K562 (cell line): ENCODE results near the gene LPCAT3. TPM values are rescaled to one million over a fixed set of nuclear protein-coding genes. Genes with fewer than 3 reads are reported as not detected.

Experiments
- RAD21 ChIP-seq, 2 experiments: fragments of 250-450 bp in 1 of 2; fragments of 450-650 bp in 1 of 2; sonication (Bioruptor Pico) in 1 of 2; formaldehyde crosslinking in 1 of 2; IDR thresholded peaks in 1 of 2; conservative IDR thresholded peaks in 1 of 2; 2 replicates each; pipeline versions ENCODE4 v1.4.0 to v1.8.0; 2020 to 2022; ENCODE audit warnings: mild to moderate bottlenecking in 2 of 2, moderate library complexity in 1 of 2
- SMAD4 ChIP-seq: fragments of 250-450 bp; sonication (Bioruptor Pico); conservative IDR thresholded peaks from 2 replicates; pipeline ENCODE4 v1.8.0; 2021; ENCODE audit warnings: inconsistent platforms, mild to moderate bottlenecking, moderate library complexity
- TAF1 ChIP-seq: IDR thresholded peaks from 2 replicates; pipeline ENCODE4 v1.6.1; 2011; ENCODE audit warnings: mild to moderate bottlenecking, low read length, moderate library complexity; ENCODE audit not compliant: insufficient read depth, control insufficient read depth, severe bottlenecking; ENCODE audit errors: extremely low read depth
- ZNF197 ChIP-seq: fragments of 200-800 bp; sonication (Bioruptor generic); IDR thresholded peaks from 2 replicates; pipeline ENCODE4 v1.6.1; 2016; ENCODE audit warnings: low read depth, missing genetic modification characterization, missing compliant biosample characterization
- polyA plus RNA-seq, 8 experiments: library from polyadenylated mRNA; depleted of rRNA in 4 of 8; stranded (reverse) in 5 of 8; unstranded in 3 of 8; fragments of >200 nt; fragmentation: Nextera tagmentation in 2 of 8; fragmentation: Illumina TruSeq in 1 of 8; extraction: Ambion mirVana in 2 of 8; extraction: Trizol in 1 of 8; gene quantifications; 2 replicates each; pipeline versions ENCODE4 v1.2.1 to v1.2.3, GENCODE V29; 2011 to 2014; ENCODE audit warnings: inconsistent platforms in 1 of 8, missing spikeins in 1 of 8
- total RNA-seq, 7 experiments: library from RNA; depleted of rRNA in 6 of 7; stranded (reverse); fragments of >200 nt in 6 of 7; fragmentation: Illumina TruSeq in 2 of 7; extraction: Trizol in 2 of 7; gene quantifications; 2 replicates each; pipeline versions ENCODE4 v1.2.1 to v1.2.3, GENCODE V29; 2011 to 2021; ENCODE audit warnings: low replicate concordance in 1 of 7
- TF ChIP-seq, protein P1 (sequence below): fragments of 250-450 bp; sonication (Bioruptor Pico); IDR thresholded peaks from 2 replicates; pipeline ENCODE4 v1.9.0; 2021; ENCODE audit warnings: mild to moderate bottlenecking, inconsistent platforms
- TF ChIP-seq, protein P2 (sequence below): fragments of 450-650 bp; IDR thresholded peaks from 2 replicates; pipeline ENCODE4 v1.6.1; 2016; ENCODE audit warnings: low read depth
- TF ChIP-seq, protein P3 (sequence below), 2 experiments: fragments of 450-650 bp; conservative IDR thresholded peaks; 2 replicates each; pipeline ENCODE4 v1.6.1; 2017; ENCODE audit warnings: mild to moderate bottlenecking in 2 of 2, moderate library complexity in 2 of 2
- TF ChIP-seq, protein P4 (sequence below), 3 experiments: IDR thresholded peaks in 2 of 3; conservative IDR thresholded peaks in 1 of 3; 2 replicates each; pipeline ENCODE4 v1.5.1; 2011 to 2012; ENCODE audit warnings: low read length in 3 of 3, mild to moderate bottlenecking in 3 of 3, control low read depth in 2 of 3, improper control_type of control experiment in 1 of 3, inconsistent platforms in 1 of 3, low read depth in 1 of 3, mixed read lengths in 1 of 3, moderate library complexity in 1 of 3; ENCODE audit not compliant: insufficient read depth in 2 of 3

The LPCAT3 gene
- total and polyA plus RNA-seq, 9 of the 15 experiments (the other 6 are each of a cell fraction or from before 2014, with no cell fraction given), result 4.9 to 52.5 (median 25.3) TPM

DNA sequence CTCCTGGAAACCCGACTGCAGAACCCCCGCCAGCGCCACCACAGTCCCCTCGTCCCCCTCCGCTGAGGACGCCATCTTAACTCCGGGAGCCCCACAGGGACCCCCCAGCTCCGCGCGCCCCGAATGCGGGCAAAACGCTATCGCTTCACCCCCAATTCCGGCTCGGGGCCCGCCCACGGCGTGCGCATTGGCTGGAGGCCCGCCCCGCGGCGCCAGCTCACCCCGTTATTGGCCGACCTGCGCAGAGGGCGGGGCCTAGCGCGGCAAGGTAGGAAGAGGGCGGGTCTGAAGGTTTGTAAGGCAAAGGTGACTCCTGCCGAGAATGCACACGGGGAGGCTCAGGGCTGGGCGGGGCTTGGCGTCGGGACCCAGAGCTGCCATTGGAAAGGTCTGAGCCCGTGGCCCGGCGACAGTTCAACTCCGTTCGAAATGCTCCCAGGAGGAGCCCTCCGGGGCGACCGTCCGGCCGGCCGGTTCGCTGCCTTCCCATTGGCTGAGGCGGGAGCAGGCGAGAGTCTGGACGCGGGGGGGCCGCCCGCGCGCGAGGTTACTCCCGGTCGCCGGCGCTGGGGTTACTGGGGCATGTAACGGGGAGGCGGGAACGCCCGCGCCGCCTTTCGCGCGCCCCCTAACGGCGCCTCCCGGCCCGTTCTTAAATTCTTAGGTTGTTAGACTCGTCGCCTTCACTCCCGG, at the start of gene LPCAT3 (continued):
- TF ChIP-seq, protein P1, sequence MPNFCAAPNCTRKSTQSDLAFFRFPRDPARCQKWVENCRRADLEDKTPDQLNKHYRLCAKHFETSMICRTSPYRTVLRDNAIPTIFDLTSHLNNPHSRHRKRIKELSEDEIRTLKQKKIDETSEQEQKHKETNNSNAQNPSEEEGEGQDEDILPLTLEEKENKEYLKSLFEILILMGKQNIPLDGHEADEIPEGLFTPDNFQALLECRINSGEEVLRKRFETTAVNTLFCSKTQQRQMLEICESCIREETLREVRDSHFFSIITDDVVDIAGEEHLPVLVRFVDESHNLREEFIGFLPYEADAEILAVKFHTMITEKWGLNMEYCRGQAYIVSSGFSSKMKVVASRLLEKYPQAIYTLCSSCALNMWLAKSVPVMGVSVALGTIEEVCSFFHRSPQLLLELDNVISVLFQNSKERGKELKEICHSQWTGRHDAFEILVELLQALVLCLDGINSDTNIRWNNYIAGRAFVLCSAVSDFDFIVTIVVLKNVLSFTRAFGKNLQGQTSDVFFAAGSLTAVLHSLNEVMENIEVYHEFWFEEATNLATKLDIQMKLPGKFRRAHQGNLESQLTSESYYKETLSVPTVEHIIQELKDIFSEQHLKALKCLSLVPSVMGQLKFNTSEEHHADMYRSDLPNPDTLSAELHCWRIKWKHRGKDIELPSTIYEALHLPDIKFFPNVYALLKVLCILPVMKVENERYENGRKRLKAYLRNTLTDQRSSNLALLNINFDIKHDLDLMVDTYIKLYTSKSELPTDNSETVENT (CRISPR knock-in tag), result 0 out of 2 replicates have a peak, but pooled peaks have one; percentile 30
- TF ChIP-seq SMAD4 (CRISPR knock-in tag), result peak; percentile 99
- TF ChIP-seq TAF1, result peak; percentile 34
- TF ChIP-seq, protein P2, sequence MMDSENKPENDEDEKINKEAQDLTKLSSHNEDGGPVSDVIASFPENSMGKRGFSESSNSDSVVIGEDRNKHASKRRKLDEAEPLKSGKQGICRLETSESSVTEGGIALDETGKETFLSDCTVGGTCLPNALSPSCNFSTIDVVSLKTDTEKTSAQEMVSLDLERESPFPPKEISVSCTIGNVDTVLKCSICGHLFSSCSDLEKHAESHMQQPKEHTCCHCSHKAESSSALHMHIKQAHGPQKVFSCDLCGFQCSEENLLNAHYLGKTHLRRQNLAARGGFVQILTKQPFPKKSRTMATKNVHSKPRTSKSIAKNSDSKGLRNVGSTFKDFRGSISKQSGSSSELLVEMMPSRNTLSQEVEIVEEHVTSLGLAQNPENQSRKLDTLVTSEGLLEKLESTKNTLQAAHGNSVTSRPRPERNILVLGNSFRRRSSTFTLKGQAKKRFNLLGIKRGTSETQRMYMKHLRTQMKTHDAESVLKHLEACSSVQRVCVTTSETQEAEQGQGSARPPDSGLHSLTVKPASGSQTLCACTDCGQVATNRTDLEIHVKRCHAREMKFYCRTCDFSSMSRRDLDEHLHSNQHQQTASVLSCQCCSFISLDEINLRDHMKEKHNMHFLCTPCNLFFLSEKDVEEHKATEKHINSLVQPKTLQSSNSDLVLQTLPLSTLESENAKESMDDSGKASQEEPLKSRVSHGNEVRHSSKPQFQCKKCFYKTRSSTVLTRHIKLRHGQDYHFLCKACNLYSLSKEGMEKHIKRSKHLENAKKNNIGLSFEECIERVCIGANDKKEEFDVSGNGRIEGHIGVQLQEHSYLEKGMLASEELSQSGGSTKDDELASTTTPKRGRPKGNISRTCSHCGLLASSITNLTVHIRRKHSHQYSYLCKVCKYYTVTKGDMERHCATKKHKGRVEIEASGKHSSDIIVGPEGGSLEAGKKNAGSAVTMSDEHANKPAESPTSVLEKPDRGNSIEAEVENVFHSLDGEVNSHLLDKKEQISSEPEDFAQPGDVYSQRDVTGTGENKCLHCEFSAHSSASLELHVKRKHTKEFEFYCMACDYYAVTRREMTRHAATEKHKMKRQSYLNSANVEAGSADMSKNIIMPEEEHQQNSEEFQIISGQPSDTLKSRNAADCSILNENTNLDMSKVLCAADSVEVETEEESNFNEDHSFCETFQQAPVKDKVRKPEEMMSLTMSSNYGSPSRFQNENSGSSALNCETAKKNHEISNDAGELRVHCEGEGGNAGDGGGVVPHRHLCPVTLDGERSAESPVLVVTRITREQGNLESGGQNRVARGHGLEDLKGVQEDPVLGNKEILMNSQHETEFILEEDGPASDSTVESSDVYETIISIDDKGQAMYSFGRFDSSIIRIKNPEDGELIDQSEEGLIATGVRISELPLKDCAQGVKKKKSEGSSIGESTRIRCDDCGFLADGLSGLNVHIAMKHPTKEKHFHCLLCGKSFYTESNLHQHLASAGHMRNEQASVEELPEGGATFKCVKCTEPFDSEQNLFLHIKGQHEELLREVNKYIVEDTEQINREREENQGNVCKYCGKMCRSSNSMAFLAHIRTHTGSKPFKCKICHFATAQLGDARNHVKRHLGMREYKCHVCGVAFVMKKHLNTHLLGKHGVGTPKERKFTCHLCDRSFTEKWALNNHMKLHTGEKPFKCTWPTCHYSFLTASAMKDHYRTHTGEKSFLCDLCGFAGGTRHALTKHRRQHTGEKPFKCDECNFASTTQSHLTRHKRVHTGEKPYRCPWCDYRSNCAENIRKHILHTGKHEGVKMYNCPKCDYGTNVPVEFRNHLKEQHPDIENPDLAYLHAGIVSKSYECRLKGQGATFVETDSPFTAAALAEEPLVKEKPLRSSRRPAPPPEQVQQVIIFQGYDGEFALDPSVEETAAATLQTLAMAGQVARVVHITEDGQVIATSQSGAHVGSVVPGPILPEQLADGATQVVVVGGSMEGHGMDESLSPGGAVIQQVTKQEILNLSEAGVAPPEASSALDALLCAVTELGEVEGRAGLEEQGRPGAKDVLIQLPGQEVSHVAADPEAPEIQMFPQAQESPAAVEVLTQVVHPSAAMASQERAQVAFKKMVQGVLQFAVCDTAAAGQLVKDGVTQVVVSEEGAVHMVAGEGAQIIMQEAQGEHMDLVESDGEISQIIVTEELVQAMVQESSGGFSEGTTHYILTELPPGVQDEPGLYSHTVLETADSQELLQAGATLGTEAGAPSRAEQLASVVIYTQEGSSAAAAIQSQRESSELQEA, result no peak
- TF ChIP-seq RAD21 (CRISPR knock-in tag; conservative IDR thresholded peaks at IDR 0.05 in 1 of 2, IDR thresholded peaks at IDR 0.05 in 1 of 2), result peak; percentile 57 to 66
- TF ChIP-seq, protein P3, sequence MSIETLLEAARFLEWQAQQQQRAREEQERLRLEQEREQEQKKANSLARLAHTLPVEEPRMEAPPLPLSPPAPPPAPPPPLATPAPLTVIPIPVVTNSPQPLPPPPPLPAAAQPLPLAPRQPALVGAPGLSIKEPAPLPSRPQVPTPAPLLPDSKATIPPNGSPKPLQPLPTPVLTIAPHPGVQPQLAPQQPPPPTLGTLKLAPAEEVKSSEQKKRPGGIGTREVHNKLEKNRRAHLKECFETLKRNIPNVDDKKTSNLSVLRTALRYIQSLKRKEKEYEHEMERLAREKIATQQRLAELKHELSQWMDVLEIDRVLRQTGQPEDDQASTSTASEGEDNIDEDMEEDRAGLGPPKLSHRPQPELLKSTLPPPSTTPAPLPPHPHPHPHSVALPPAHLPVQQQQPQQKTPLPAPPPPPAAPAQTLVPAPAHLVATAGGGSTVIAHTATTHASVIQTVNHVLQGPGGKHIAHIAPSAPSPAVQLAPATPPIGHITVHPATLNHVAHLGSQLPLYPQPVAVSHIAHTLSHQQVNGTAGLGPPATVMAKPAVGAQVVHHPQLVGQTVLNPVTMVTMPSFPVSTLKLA (conservative IDR thresholded peaks at IDR 0.05), result peak; percentile 43 to 68; a peak in 1 of 4 replicates
- TF ChIP-seq, protein P4, sequence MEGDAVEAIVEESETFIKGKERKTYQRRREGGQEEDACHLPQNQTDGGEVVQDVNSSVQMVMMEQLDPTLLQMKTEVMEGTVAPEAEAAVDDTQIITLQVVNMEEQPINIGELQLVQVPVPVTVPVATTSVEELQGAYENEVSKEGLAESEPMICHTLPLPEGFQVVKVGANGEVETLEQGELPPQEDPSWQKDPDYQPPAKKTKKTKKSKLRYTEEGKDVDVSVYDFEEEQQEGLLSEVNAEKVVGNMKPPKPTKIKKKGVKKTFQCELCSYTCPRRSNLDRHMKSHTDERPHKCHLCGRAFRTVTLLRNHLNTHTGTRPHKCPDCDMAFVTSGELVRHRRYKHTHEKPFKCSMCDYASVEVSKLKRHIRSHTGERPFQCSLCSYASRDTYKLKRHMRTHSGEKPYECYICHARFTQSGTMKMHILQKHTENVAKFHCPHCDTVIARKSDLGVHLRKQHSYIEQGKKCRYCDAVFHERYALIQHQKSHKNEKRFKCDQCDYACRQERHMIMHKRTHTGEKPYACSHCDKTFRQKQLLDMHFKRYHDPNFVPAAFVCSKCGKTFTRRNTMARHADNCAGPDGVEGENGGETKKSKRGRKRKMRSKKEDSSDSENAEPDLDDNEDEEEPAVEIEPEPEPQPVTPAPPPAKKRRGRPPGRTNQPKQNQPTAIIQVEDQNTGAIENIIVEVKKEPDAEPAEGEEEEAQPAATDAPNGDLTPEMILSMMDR (IDR thresholded peaks at IDR 0.05 in 2 of 3, conservative IDR thresholded peaks at IDR 0.05 in 1 of 3; ENCODE audit: insufficient read depth in 2 of 3, low read depth in 1 of 3, low read length in 3 of 3), result peak; percentile 78 to 85 (median 82)
- TF ChIP-seq ZNF197 (CRISPR knock-in tag), result no peak
